ENCODE data around the gene TBC1D22A.

TBC1D22A gene

DNA sequence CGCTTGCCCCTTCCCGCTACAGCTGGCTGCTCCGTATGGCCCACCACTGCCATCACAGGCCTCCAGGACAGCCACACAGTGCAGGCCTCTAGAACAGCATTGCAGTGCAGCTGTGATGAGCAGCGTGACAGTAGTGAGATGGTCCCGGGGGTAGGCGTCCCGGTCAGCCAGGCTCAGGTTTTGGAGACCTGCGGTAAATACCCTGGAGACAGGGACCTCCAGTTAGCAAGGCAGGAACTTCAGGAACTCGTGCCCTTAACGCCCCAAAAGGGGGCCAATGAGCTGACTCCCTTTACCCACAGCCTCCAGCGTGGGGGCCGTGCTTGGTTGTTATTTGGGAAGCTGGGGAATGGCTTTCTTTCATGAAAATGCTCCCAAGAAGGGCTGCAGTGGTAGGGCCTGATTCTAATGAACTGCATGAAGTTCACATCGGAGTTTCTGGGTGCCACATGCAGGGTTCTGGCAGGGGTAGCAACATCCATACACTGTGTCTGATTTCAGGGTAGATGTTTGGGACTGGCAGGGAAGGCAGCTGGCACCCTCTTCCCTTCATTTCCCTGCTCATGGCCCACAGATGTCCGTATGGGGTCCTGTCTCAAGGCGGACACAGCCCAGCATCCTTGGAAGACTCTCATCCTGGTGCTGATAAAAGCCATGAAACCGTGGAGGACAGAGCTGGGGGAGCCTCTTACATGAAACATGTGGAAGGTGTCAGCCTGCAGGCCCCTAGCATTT is 440.5 kb downstream of the TBC1D22A start:
- no peak overlapping the region for H3K4me3 ChIP-seq (ENCODE audit: low read length)
- no peaks in the 10 kb centered on the region for H3K4me1 ChIP-seq (ENCODE audit: insufficient read depth, low read length)
- H2AFZ ChIP-seq (ENCODE audit: low read depth, low read length), result no peak overlapping the region
- no peaks in the 10 kb centered on the region for H3K36me3 ChIP-seq (ENCODE audit: insufficient read depth, low read length)
- peaks cover 3% of the 10 kb centered on the region for H3K27me3 ChIP-seq (ENCODE audit: insufficient read depth, low read length)
- H3K9me3 ChIP-seq (ENCODE audit: low read length), result no peaks in the 10 kb centered on the region

DNA sequence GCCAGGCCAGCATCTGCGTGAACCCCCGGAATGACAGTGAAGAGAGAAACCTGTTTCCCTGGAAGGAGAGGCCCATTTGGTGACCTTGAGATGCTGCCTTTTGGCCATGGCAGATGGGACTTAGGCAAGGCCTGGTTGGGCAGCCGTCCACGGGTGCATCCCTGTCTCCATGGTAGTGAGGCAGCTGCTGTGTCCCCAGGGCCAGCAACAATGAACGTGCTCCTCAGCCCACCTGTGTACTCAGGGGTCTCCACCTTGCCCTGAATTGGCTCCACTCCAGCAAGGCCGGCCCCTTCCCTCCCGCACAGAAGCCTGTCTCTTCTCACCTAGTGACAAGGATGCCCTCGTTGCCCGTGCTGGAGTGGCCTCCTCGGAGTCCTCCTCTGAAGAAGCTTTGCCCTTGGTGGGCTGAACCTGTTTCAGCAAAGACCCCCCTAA is 441.1 kb downstream of the TBC1D22A start:
- Histone ChIP-seq H3K27me3 (ENCODE audit: insufficient read depth, low read length) (peaks cover 3% of the 10 kb centered on the region), H3K9me3 (ENCODE audit: low read length) (no peaks in the 10 kb centered on the region), H3K4me3 (ENCODE audit: low read length) (no peak overlapping the region), H3K4me1 (ENCODE audit: insufficient read depth, low read length) (no peaks in the 10 kb centered on the region), H2AFZ (ENCODE audit: low read depth, low read length) (no peak overlapping the region), H3K36me3 (ENCODE audit: insufficient read depth, low read length) (no peaks in the 10 kb centered on the region)

DNA sequence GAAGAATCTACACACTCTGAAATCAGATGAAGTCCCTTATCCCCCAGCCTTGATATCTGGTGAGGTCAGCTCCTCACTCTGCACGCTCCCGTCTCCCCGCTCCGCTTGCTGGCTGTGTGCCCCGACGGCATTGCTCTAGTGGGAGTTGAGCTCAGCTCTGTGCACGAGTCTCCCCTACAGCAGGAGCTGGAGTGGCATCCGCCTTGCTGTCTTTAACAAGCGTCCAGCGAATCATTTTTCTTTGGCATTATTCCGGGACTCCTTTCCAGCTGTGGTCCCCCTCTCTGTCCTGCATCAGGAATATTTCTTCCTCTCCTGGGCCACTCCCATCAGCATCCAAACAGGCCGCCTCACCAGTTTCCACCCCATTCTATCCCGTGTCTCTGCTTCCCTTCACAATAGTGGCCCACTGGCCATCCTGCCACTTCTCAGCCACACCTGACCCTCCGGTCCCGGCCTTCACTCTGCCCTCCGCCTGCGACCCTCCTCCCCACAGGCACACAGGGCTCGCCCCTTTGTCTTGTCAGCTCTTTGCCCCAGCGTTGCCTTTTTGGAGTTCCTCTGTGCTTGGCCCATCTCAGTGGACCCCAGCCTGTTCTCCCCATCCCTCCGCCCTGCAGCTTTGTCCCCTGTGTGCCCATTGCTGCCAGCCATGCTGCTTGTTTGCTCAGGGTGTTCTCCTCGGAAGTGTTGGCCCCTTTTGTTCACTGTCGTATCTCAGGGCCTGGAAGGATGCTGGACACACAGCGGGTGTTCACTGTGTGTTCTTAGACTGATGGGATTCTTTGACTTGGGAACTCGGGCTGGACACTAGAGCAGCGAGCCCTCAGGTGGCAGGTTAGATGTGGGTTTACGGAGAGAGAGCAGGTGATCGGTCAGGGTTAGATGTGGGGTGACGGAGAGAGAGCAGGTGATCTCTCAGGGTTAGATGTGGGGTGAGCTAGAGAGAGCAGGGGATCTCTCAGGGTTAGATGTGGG is 441.8 kb downstream of the TBC1D22A start:
- Histone ChIP-seq H3K4me1 (ENCODE audit: insufficient read depth, low read length) (no peaks in the 10 kb centered on the region), H3K27me3 (ENCODE audit: insufficient read depth, low read length) (peaks cover 3% of the 10 kb centered on the region), H2AFZ (ENCODE audit: low read depth, low read length) (no peak overlapping the region), H3K9me3 (ENCODE audit: low read length) (no peaks in the 10 kb centered on the region), H3K4me3 (ENCODE audit: low read length) (no peak overlapping the region), H3K36me3 (ENCODE audit: insufficient read depth, low read length) (no peaks in the 10 kb centered on the region)

DNA sequence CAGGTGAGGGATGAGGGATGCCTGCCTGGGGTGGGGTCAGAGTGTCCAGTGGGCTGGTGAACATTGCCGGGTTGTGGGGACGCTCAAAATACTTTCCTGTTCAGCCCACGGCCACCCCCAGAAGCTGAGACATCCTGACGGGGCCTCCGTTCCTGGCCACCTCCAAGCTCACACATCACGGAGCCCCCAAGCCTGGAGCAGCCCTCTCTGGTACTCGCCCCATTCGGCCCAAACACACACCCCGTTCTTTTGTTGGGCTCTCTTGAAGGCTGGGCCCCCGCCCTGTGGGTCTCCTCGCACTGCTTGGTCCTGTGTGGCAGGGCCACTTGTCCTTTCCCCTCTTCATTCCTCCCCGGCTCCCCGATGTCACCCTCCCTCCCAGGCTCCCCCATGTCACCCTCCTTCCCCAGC is 442.6 kb downstream of the TBC1D22A start:
- no peaks in the 10 kb centered on the region for H3K36me3 ChIP-seq (ENCODE audit: insufficient read depth, low read length)
- no peak overlapping the region for H2AFZ ChIP-seq (ENCODE audit: low read depth, low read length)
- H3K4me1 ChIP-seq (ENCODE audit: insufficient read depth, low read length), result no peaks in the 10 kb centered on the region
- H3K9me3 ChIP-seq (ENCODE audit: low read length), result no peaks in the 10 kb centered on the region
- peaks cover 3% of the 10 kb centered on the region for H3K27me3 ChIP-seq (ENCODE audit: insufficient read depth, low read length)
- no peak overlapping the region for H3K4me3 ChIP-seq (ENCODE audit: low read length)

DNA sequence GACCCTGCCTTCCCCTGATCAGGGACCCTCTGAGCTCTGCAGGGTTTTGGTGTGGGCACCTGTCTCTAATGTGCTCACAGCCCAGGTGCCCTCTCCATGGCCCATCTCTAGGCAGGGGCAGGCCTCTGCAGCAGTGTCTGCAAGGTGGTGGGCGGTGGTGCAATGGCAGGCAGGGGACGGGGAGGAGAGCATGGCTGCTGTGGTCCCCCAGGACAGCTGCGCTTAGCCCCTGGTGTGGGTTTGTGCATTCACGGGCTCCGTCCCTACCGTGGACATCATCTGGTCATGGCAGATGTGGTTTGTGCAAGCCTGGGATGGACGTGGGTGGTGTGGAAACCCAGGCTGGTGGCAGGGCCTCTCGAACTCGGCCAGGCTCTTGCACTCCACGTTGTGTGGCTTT is 443.1 kb downstream of the TBC1D22A start:
- Histone ChIP-seq H3K27me3 (ENCODE audit: insufficient read depth, low read length) (peaks cover 3% of the 10 kb centered on the region), H2AFZ (ENCODE audit: low read depth, low read length) (no peak overlapping the region), H3K36me3 (ENCODE audit: insufficient read depth, low read length) (no peaks in the 10 kb centered on the region), H3K9me3 (ENCODE audit: low read length) (no peaks in the 10 kb centered on the region), H3K4me3 (ENCODE audit: low read length) (no peak overlapping the region), H3K4me1 (ENCODE audit: insufficient read depth, low read length) (no peaks in the 10 kb centered on the region)

DNA sequence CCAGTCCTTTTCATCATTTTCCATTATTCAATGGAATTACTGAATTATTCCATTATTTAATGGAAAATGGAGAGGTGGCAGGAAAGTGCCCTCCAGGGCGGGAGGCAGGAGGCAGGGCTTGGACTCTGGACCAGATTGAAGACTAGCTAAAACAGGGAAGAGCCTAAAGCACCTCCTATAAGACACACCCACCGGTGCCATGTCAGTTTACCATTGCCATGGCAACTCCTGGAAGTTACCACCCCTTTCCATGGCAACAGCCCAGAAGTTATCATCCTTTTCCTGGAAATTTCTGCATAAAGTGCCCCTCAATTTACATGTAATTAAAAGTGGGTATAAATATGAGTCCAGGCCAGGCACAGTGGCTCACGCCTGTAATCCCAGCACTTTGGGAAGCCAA is 443.7 kb downstream of the TBC1D22A start:
- Histone ChIP-seq H3K4me1 (ENCODE audit: insufficient read depth, low read length) (no peaks in the 10 kb centered on the region), H3K36me3 (ENCODE audit: insufficient read depth, low read length) (no peaks in the 10 kb centered on the region), H3K9me3 (ENCODE audit: low read length) (no peaks in the 10 kb centered on the region), H3K27me3 (ENCODE audit: insufficient read depth, low read length) (no peaks in the 10 kb centered on the region), H2AFZ (ENCODE audit: low read depth, low read length) (no peak overlapping the region), H3K4me3 (ENCODE audit: low read length) (no peak overlapping the region)

DNA sequence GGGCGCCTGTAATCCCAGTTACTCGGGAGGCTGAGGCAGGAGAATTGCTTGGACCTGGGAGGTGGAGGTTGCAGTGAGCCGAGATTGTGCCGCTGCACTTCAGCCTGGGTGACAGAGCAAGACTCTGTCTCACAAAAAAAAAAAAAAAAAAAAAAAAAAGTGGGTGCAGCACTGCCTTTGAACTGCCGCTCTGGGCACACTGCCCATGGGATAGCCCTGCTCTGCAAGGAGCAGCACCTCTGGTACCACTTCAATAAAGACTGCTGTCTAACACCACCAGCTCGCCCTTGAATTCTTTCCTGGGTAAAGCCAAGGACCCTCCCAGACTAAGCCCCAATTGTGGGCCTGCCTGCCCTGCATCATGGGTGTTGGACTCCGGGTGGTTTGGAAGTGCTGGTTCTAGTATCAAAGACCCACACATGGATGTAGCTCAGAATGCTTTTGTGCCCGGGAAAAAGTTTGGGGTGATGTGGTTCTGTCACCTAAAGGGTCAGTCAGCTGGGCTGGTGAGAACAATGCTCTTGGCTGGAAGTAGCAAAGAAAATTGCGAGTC is 444.3 kb downstream of the TBC1D22A start:
- Histone ChIP-seq H3K4me3 (ENCODE audit: low read length) (no peak overlapping the region), H3K27me3 (ENCODE audit: insufficient read depth, low read length) (no peaks in the 10 kb centered on the region)

DNA sequence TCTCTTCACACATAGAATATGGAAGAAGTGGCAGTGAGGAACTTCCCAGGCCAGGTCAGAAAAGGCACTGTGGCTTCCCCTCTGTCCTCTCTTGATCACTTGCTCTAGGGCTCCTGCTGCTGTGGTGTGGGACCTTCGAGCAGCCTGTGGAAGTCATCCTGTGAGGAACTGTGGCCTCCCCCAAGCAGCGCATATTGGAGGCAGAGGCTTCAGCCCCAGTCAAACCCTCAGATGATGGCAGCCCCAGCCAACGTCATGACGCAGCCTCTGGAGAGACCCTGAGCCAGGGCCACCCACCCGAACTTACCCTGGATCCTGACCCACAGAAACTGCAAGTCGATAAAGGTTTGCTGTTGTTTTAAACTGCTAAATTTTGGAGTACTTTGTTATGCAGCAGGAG is 444.9 kb downstream of the TBC1D22A start:
- H3K36me3 ChIP-seq (ENCODE audit: insufficient read depth, low read length), result no peaks in the 10 kb centered on the region
- no peaks in the 10 kb centered on the region for H3K9me3 ChIP-seq (ENCODE audit: low read length)
- H3K27me3 ChIP-seq (ENCODE audit: insufficient read depth, low read length), result no peaks in the 10 kb centered on the region
- no peak overlapping the region for H2AFZ ChIP-seq (ENCODE audit: low read depth, low read length)
- no peaks in the 10 kb centered on the region for H3K4me1 ChIP-seq (ENCODE audit: insufficient read depth, low read length)
- H3K4me3 ChIP-seq (ENCODE audit: low read length), result no peak overlapping the region

More for the DNA sequence above, 444.3 kb downstream of the TBC1D22A start:
- Histone ChIP-seq H3K36me3 (ENCODE audit: insufficient read depth, low read length) (no peaks in the 10 kb centered on the region), H2AFZ (ENCODE audit: low read depth, low read length) (no peak overlapping the region), H3K9me3 (ENCODE audit: low read length) (no peaks in the 10 kb centered on the region), H3K4me1 (ENCODE audit: insufficient read depth, low read length) (no peaks in the 10 kb centered on the region)

DNA sequence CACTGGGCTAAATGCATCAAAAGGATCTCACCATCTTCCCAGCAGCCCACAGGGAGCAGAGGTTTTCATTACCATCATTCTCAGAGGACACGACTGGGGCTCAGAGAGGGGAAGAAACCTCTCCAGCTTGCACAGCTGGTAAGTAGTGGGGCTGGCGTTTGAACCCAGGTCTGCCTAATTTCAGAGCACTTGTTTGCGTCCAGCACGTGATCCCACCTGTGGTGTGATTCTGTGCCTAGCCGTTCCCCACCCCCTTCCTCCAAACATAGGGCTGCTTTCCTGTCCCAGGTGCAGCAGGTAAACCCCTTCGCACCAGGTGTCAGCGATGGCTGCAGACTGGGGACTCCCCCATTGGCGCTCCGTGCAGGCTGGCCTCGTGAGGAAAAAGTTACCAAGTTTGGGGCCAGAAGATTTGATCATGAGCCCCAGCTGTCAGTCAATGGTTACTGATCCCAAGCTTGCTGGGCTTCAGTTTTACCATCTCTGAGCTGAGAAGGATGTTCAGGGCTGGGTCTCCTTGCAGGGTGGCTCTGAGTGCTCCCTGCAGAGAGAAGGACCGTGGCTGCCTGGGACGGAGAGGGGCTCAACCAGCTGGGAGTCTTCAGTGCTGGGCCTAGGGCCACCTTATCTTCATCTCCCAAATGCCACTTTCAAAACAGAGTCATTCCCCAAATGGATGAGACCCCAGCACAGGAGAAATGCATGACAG is 445.6 kb downstream of the TBC1D22A start:
- no peak overlapping the region for H3K4me3 ChIP-seq (ENCODE audit: low read length)
- H3K4me1 ChIP-seq (ENCODE audit: insufficient read depth, low read length), result no peaks in the 10 kb centered on the region
- H3K9me3 ChIP-seq (ENCODE audit: low read length), result no peaks in the 10 kb centered on the region
- no peak overlapping the region for H2AFZ ChIP-seq (ENCODE audit: low read depth, low read length)
- no peaks in the 10 kb centered on the region for H3K27me3 ChIP-seq (ENCODE audit: insufficient read depth, low read length)
- H3K36me3 ChIP-seq (ENCODE audit: insufficient read depth, low read length), result no peaks in the 10 kb centered on the region

DNA sequence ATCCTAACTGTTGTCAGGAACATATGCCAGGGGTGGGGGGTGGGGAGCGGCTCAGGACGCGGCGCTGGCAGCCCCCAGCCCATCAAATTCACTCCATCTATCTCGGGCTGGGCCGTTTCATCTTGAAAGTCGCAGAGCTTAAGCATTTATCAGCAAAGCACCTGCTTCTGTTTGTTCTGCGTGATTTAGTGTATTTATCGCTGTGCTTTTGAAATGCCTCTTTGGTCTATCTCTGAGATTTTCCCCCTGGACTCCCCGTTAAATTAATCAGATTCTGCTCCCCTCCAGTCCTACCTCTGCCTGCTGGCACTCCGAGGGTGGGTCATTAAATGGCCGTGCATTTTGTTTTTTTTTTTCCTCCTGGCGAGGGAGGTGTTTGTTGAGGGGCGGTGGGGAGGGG is 446.2 kb downstream of the TBC1D22A start:
- Histone ChIP-seq H2AFZ (ENCODE audit: low read depth, low read length) (no peak overlapping the region), H3K4me1 (ENCODE audit: insufficient read depth, low read length) (no peaks in the 10 kb centered on the region), H3K9me3 (ENCODE audit: low read length) (no peaks in the 10 kb centered on the region), H3K27me3 (ENCODE audit: insufficient read depth, low read length) (no peaks in the 10 kb centered on the region), H3K36me3 (ENCODE audit: insufficient read depth, low read length) (no peaks in the 10 kb centered on the region), H3K4me3 (ENCODE audit: low read length) (no peak overlapping the region)

DNA sequence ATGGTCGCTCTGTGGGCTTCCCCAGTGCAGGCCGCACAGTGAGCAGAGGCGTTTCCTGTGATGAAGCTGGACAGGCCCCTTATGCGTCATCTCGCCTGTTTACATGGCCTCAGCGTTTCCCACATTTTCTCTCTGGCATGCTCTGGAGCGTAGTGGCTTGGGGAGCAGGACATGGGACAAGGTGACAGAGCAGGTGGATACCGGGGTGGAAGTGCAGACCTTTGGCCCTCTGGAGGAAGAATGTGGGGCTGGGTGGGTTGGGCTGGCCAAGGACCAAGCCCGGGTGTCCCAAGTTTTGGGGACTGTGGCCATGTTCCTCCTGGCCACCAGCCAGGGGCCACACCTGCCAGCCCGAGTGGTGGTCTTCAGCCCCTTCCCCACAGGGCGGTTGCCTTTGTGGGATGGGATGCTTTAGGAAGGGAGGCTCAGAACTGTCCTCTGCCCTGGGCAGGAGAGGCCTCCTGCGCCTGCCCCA is 446.6 kb downstream of the TBC1D22A start:
- no peak overlapping the region for H3K4me3 ChIP-seq (ENCODE audit: low read length)
- H2AFZ ChIP-seq (ENCODE audit: low read depth, low read length), result no peak overlapping the region
- H3K9me3 ChIP-seq (ENCODE audit: low read length), result no peaks in the 10 kb centered on the region
- H3K4me1 ChIP-seq (ENCODE audit: insufficient read depth, low read length), result no peaks in the 10 kb centered on the region
- no peaks in the 10 kb centered on the region for H3K27me3 ChIP-seq (ENCODE audit: insufficient read depth, low read length)
- H3K36me3 ChIP-seq (ENCODE audit: insufficient read depth, low read length), result no peaks in the 10 kb centered on the region

DNA sequence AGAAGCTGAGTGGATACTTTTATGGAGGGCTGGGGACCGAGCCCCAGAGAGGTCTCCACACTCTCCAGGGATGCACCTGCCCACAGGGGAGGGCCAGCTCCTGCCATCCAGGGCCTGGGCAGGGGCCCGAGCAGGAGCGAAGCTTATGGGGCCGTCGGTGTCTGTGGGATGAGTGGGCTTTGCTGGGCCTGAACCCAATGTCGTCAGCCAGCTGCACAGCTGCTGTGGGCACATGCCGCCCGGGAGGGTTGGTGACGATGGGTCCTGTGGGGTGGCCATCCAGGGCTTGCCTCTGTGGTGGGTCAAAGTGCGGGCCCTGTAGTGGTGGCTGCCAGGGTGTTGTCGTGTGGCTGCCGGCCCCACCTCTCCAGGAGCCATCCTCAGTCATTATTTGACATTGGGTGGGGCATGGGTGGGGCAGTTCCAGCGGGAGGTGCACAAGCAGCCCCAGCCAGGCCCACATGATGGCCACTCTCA is 447.1 kb downstream of the TBC1D22A start:
- Histone ChIP-seq H3K4me1 (ENCODE audit: insufficient read depth, low read length) (no peaks in the 10 kb centered on the region), H3K36me3 (ENCODE audit: insufficient read depth, low read length) (no peaks in the 10 kb centered on the region), H3K27me3 (ENCODE audit: insufficient read depth, low read length) (no peaks in the 10 kb centered on the region), H3K9me3 (ENCODE audit: low read length) (no peaks in the 10 kb centered on the region), H2AFZ (ENCODE audit: low read depth, low read length) (no peak overlapping the region), H3K4me3 (ENCODE audit: low read length) (no peak overlapping the region)
